GOT3 (cell line): ENCODE data around the gene PSMD1.

Source experiments
- DNase-seq: peaks from one replicate; lab custom pipeline; 2025; ENCODE audit warnings: mixed read lengths; lab: John Stamatoyannopoulos, UW

PSMD1 gene

DNA sequence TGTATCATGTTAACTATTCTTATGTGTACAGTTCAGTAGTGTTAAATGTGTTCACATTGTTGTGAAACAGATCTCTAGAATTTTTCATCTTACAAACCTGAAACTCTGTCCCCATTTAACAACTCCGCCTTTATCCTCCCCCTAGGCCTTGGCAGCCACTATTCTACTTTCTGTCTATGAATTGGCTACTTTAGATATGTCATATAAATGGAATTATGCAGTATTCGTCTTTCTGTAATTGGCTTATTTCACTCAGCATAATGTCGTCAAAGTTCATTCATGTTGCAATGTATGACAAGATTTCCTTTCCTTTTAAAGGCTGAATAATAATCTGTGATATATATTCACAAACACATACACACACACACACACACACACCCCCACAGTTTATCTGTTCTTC is 154.1 kb downstream of the PSMD1 start:
- DNase-seq, result no peak

DNA sequence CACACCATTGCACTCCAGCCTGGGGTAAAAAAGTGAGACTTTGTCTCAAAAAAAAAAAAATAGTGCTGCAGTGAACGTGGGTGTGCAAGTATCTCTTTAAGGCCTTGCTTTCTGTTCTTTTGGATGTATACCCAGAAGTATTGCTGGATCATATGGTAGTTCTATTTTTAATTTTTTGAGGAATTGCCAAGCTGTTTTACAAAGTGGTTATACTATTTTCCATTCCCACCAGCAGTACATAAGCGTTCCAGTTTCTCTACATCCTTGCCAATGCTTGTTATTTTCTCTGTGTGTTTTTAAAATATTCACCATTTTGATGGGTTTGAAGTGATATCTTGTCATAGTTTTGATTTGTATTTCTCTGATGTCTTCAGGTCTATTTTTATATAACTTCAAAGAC is 154.8 kb downstream of the PSMD1 start:
- no peak for DNase-seq

DNA sequence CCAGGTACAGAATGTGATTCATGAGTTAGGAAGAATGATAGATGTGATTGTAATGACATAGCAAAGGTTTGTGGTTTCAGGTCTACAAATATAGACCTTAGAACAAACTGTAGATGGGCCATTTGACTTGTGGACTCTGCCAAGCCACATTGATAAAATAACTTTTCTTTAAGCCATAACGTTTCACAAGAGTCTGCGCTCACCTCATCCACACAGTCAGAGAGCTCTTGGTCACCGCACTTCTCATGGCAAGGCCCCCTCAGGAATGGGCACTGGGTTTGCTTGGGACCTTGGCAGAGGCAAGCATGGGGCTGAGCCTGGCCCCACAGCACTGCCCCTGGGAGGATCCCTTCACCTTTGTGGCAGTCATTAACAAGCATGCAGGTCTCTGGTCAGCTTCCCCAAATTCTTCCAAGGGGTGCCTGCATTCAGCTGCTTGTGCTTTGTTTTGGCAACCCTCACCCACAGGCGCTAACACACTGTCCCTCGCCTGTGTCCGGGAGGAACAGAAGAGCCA is 155.7 kb downstream of the PSMD1 start:
- DNase-seq, result no peak

DNA sequence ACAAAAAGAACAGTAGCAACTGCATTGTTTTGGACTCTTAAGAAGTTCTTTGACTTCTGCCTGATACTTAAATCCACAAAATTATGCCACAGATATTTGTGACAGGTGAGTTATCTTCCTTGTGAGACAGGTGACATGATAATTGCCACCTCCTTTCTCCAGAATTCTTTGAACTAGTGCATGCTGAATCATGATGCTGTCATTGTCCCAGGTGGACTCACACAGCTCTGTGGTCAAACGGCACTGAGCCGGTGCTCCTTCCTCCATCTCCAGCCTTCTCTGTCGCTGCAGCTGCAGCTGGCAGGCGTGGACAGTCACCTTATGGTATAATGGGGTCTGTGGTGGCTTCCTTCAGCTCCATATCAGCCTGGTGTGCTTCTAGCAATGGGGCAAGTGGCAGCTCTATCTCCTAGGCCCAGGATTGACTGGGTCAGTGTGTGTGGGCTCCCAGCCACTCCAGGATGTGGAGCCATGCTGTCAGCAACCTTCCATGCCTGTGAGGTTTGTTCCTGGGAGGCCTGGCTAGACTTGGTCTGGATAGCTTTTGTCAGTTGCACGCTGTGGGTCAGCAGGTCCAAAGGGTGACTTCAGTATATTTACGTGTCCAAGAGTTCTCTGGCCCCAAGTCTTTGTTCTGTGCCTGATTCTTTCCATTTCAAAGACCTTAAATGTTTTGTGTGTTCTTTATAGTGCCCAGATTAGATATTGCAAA is 157.4 kb downstream of the PSMD1 start:
- no peak for DNase-seq

DNA sequence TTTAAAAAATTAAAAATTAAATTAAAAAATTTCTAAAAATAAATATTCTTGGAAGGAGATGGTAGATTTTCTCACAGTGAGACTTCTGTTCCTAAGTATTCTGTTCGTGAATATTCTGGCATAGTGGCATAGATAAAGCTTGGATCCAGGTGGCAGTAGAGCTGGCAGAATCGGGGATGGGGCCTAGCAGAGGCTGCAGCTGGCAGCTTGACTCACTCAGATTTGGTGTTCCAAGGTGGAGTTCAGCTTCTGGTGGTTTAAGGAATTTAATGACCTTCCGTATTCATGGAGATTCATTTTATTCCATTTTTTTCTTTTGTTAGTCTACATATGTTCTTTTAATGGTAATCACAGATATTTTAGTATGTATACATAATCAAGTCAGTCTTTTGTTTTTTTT is 161.7 kb downstream of the PSMD1 start:
- DNase-seq, result no peak

DNA sequence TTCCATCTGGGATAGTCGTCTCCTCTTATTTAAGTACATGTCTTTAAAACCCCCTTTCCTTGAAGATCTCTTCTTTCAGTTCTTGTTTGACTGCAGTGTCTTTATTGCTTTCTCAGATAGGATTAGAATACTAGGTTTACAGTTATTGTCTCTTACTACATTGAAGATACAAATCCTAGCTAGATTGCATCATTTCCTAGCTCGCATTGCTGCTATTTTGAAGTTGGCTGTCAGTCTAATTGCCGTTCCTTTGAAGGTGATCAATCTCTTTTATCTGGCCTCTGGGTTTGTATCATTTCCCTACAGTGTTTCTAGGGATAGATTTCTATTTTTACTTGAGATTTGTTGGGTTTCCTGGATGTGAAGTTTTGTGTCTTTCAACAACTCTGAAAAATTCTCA is 162.6 kb downstream of the PSMD1 start:
- no peak for DNase-seq

DNA sequence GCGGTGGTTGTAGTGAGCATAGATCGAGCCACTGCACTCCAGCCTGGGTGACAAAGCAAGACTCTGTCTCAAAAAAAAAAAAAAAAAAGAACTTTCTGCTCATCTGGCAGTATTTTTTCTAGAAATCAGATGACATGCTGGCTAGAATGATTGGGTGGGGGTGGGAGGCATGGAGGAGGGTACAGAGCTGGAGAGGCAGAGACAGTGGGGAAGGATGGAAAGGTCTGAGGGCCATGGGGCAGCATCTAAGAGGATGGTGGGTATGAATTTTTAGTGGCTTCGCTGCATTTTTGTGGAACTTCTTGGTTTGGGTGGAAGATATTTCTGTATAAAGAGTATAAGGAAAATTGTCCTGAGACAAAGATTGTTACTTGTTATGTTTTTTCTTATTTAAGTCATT is 165.1 kb downstream of the PSMD1 start:
- no peak for DNase-seq
